ENCODE data around the gene PRR36. TPM values are rescaled to one million over a fixed set of nuclear protein-coding genes. Genes with fewer than 3 reads are reported as not detected.
A peak's percentile ranks its signal among the peaks of the same experiment; 100 is the strongest.

Gene PRR36
- total RNA-seq, 4 donors from 2014 or later: not detected

DNA sequence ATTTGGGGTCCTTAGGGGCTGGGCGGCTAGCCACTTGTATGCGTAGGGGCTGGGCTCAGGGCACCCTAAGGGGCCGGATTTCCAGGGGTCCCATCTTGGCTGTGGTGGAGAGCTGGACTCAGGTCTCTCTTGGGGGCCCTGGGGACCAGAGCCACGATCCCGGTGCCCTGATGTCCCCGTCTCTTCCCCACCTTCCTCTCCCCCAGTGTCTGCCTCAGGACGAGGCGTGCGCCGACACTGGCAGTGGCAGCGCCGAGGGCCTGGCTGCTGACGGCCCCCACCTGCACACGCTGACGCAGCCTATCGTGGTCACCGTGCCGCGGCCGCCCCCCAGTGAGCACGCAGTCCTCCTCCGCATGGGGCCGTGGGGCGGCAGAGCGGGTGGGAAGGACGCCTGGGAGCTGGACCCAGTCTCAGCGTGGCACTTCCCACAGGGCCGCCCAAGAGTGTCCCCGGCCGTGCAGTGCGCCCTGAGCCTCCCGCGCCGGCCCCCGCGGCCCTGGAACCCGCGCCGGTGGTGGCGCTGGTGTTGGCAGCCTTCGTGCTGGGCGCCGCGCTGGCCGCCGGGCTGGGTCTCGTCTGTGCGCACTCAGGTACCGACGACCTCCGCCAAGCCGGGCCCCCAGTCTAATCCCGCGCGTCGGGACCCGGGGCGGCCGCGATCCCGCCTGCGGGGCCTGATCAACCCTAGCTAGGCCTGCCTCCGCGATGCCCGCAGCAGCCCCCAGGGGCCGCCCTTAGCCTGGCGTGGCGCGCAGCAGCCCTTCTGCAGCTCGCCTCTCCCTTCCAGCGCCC is 43.3 kb upstream of the PRR36 start:
- H3K27me3 ChIP-seq: peaks cover 0 to 38% of the 10 kb centered on the region in 2 donors
- H3K27ac ChIP-seq: peak overlapping the region in 1 of 4 donors; percentile 39
- no peaks in the 10 kb centered on the region for H3K9me3 ChIP-seq
- peak overlapping the region; percentile 2 to 94 (median 64) for H3K4me3 ChIP-seq
- H3K4me1 ChIP-seq: peaks cover 2 to 46% (median 29%) of the 10 kb centered on the region in 4 donors
- H3K36me3 ChIP-seq: peaks cover 0 to 15% (median 0%) of the 10 kb centered on the region in 3 donors
- peak; percentile 34 to 76 (median 75) for DNase-seq
- TF ChIP-seq, protein P1, sequence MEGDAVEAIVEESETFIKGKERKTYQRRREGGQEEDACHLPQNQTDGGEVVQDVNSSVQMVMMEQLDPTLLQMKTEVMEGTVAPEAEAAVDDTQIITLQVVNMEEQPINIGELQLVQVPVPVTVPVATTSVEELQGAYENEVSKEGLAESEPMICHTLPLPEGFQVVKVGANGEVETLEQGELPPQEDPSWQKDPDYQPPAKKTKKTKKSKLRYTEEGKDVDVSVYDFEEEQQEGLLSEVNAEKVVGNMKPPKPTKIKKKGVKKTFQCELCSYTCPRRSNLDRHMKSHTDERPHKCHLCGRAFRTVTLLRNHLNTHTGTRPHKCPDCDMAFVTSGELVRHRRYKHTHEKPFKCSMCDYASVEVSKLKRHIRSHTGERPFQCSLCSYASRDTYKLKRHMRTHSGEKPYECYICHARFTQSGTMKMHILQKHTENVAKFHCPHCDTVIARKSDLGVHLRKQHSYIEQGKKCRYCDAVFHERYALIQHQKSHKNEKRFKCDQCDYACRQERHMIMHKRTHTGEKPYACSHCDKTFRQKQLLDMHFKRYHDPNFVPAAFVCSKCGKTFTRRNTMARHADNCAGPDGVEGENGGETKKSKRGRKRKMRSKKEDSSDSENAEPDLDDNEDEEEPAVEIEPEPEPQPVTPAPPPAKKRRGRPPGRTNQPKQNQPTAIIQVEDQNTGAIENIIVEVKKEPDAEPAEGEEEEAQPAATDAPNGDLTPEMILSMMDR (IDR thresholded peaks at IDR 0.05): peak in 5 of 6 experiments; percentile 13 to 63 (median 53)
- TF ChIP-seq POLR2A (IDR thresholded peaks at IDR 0.05): no peak

DNA sequence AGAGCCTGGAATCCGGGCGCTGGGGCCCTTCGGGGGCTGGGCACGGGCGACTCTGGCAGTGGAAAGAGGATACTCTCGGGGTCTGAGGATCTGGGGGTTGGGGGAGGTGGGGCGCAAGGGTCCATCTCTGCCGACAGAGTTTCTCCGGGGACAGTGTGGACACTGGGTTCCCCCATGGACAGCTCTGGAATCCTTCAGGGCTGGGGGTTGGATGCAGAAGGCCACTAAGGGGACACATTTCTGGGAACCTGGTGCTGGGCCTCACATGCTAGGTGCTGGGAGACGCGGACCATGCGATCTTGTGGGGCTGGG is 42.7 kb upstream of the PRR36 start:
- Histone ChIP-seq H3K4me1 (peaks cover 2 to 41% (median 29%) of the 10 kb centered on the region in 4 donors), H3K36me3 (peaks cover 0 to 16% (median 0%) of the 10 kb centered on the region in 3 donors), H3K27me3 (peaks cover 0 to 38% of the 10 kb centered on the region in 2 donors), H3K27ac (peak overlapping the region in 1 of 4 donors; percentile 25), H3K4me3 (peak overlapping the region; percentile 6 to 94 (median 64)), H3K9me3 (no peaks in the 10 kb centered on the region)
- TF ChIP-seq, protein P1 (IDR thresholded peaks at IDR 0.05): no peak
- TF ChIP-seq POLR2A (IDR thresholded peaks at IDR 0.05): no peak
- no peak for DNase-seq

DNA sequence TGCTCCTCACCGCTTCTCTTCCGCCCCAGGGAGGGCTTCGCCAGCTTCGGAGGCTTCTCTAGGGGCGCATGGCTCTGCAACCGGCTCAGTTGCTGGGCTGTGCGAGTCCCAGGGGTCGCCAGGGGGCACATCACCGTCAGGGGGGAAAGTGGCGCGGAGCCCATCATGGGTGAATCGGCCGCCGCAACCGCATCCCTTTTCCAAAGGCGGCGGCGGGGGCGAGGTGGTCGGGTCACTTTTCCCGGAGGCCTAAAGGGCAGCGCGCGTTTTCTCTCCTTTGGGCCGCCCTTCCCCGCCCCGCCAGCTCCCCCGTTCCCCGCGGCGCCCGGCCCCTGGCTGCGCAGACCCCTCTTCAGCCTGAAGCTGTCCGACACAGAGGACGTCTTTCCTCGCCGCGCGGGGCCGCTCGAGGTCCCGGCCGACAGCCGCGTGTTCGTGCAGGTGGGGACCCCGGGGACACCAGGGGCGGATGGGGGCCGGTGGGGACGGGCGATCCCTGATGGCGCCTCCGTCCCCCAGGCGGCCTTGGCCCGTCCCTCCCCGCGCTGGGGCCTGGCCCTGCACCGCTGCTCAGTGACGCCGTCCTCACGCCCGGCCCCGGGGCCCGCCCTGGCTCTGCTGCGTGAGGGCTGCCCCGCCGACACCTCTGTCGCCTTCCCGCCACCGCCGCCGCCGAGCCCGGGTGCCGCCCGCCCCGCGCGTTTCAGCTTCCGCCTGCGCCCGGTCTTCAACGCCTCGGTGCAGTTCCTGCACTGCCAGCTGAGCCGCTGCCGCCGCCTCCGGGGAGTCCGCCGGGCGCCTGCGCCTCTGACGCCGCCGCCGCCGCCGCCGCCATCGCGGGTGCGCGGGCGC is 42.1 kb upstream of the PRR36 start:
- Histone ChIP-seq H3K4me1 (peaks cover 2 to 35% (median 24%) of the 10 kb centered on the region in 4 donors), H3K27ac (peak overlapping the region in 1 of 4 donors; percentile 25), H3K36me3 (peaks cover 0 to 20% (median 0%) of the 10 kb centered on the region in 3 donors), H3K27me3 (peaks cover 0 to 38% of the 10 kb centered on the region in 2 donors), H3K9me3 (no peaks in the 10 kb centered on the region), H3K4me3 (peak overlapping the region; percentile 6 to 94 (median 64))
- peak in 1 of 3 donors; percentile 69 for DNase-seq
- TF ChIP-seq, protein P1 (IDR thresholded peaks at IDR 0.05): no peak
- no peak for TF ChIP-seq POLR2A (IDR thresholded peaks at IDR 0.05)

DNA sequence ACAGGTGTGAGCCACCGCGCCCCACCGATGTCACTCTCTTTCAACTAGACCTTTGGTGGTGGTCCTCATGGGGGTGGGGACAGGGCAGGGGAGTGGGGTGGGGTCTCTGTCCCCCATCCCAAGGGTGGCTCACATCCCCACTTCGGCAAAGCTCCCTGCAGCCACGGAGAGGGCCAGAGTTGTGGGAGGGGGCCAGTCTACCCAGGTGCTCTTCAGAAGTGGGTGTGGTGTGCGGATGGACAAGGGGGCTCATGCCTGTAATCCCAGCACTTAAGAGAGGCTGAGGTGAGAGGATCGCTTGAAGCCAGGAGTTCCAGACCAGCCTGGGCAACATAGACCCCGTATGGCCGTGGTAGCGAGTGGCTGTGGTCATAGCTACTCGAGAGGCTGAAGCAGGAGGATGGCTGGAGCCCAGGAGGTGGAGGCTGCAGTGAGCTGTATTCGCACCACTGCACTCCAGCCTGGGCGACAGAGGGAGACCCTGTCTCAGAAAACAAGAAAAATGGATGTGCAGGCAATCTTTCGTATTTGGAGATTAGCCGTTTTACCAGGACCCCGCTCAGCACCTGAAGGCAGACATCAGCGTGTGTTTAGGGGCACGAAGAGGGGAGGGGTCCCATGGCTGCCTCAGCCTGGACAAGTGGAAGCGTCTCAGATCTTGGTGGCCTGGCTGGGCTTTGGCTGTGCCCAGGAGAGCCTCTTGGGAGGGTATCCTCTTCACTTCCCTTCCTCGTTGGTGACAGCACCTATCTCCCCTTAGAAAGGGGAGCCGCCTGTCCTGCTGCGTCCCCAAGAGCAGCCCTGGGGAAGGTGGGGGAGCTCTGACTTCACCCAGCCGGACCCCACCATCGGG is 41.3 kb upstream of the PRR36 start:
- H3K4me1 ChIP-seq: peaks cover 2 to 31% (median 20%) of the 10 kb centered on the region in 4 donors
- TF ChIP-seq, protein P1 (IDR thresholded peaks at IDR 0.05): no peak
- TF ChIP-seq POLR2A (IDR thresholded peaks at IDR 0.05): no peak
- H3K27me3 ChIP-seq: peaks cover 0 to 38% of the 10 kb centered on the region in 2 donors
- peaks cover 0 to 28% (median 0%) of the 10 kb centered on the region in 3 donors for H3K36me3 ChIP-seq
- no peaks in the 10 kb centered on the region for H3K9me3 ChIP-seq
- H3K4me3 ChIP-seq: peak overlapping the region in 3 of 4 donors; percentile 49 to 94 (median 78)
- no peak for DNase-seq
- no peak overlapping the region for H3K27ac ChIP-seq

DNA sequence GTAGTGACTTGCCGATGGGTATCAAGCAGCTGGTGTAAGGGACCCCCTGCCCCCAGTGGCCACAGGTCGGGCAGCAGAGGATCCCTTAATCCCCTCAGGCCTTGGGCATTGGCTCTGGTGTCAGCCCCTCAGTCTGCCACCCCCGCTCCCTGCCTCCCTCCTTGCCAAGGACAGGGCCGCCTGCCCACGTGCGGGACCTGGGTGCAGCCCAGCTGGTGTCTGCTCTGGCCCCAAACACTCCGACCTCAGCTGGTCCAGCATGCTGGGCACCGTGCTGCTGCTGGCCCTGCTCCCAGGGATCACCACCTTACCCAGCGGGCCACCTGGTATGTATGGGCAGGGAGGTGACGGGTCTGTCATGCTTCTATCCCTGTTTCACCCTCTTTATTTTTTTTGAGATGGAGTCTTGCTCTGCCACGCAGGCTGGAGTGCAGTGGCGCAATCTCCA is 40.4 kb upstream of the PRR36 start, which contains the start of gene TGFBR3L:
Gene TGFBR3L (plus strand): TSS at position 233 of the 448 bp plus-strand sequence.
- H3K4me1 ChIP-seq: peaks cover 2 to 31% (median 19%) of the 10 kb centered on the region in 4 donors
- no peaks in the 10 kb centered on the region for H3K9me3 ChIP-seq

More for the DNA sequence above, 40.4 kb upstream of the PRR36 start, which contains the start of gene TGFBR3L:
- H3K27ac ChIP-seq: no peak within 1 kb of the TSS
- H3K36me3 ChIP-seq: peaks cover 0 to 37% (median 0%) of the 10 kb centered on the region in 3 donors
- peaks cover 0 to 38% of the 10 kb centered on the region in 2 donors for H3K27me3 ChIP-seq
- H3K4me3 ChIP-seq: no peak within 1 kb of the TSS
- DNase-seq: peak in 1 of 3 donors; percentile 45
- no peak for TF ChIP-seq POLR2A (IDR thresholded peaks at IDR 0.05)
- TF ChIP-seq, protein P1 (IDR thresholded peaks at IDR 0.05): no peak

Measured in Peyer's patch (tissue), 4 donors.